HL-60 (cell line): ENCODE results near the gene FAM53B.
A peak's percentile ranks its signal among the peaks of the same experiment; 100 is the strongest.

Experiments used
- DNase-seq, 2 experiments: peaks; one replicate each; pipeline ENCODE4 v3.0.0-alpha.2; 2010 to 2020; ENCODE audit warnings: low read depth in 1 of 2, low spot score in 1 of 2
- H3K27ac ChIP-seq: fragments of 250-450 bp; sonication (Bioruptor Pico); replicated peaks from 2 replicates; pipeline ENCODE4 v1.5.1; 2020; ENCODE audit warnings: mild to moderate bottlenecking, moderate library complexity
- H3K27me3 ChIP-seq: fragments of 250-450 bp; sonication (Bioruptor Pico); 2 replicates; pipeline ENCODE4 v1.5.1; 2021; ENCODE audit warnings: mild to moderate bottlenecking, moderate library complexity; ENCODE audit not compliant: insufficient read depth, poor library complexity, severe bottlenecking
- H3K4me3 ChIP-seq: replicated peaks from 2 replicates; pipeline ENCODE4 v1.5.1; 2011; ENCODE audit warnings: mild to moderate bottlenecking, control low read depth, low read length; ENCODE audit not compliant: insufficient read depth
- GABPA ChIP-seq: IDR thresholded peaks from 2 replicates; pipeline ENCODE4 v1.6.1; 2012; ENCODE audit warnings: low read depth
- POLR2AphosphoS5 ChIP-seq: IDR thresholded peaks from 2 replicates; pipeline ENCODE4 v1.6.1; 2012; ENCODE audit warnings: low read depth
- SPI1 ChIP-seq: IDR thresholded peaks from 2 replicates; pipeline ENCODE4 v1.6.1; 2012; ENCODE audit warnings: low read depth, mild to moderate bottlenecking, borderline replicate concordance
- TF ChIP-seq, protein P1 (sequence below): IDR thresholded peaks from one replicate; pipeline ENCODE4 v1.5.1; 2011; ENCODE audit warnings: low read length, control low read depth, inconsistent platforms; ENCODE audit not compliant: insufficient read depth
- TF ChIP-seq, protein P2 (sequence below): IDR thresholded peaks from 2 replicates; pipeline ENCODE4 v1.6.1; 2012; ENCODE audit warnings: low read depth; ENCODE audit not compliant: insufficient replicate concordance

The FAM53B gene

DNA sequence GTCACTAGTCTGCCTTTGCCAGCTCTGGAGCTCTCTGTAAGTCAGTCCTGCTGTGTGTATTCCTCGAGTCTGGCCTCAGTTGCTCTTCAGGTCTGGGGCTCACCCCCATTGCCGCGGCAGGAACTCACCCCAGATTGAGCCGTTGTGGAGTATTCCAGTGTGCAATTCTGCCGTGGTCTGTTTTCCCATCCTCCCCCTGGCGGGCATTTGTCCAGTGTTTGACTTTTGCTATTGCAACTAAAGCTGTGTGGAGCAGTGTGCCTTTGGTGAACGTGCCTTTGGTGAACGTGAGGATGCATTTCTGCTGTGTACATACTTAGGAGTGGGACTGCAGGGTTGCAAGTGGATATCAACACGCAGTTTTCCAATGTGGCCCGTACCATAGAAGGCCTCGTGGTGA, 134.5 kb downstream of the FAM53B start:
- H3K27ac ChIP-seq: no peak overlapping the region
- no peaks in the 10 kb centered on the region for H3K27me3 ChIP-seq
- TF ChIP-seq, protein P1, sequence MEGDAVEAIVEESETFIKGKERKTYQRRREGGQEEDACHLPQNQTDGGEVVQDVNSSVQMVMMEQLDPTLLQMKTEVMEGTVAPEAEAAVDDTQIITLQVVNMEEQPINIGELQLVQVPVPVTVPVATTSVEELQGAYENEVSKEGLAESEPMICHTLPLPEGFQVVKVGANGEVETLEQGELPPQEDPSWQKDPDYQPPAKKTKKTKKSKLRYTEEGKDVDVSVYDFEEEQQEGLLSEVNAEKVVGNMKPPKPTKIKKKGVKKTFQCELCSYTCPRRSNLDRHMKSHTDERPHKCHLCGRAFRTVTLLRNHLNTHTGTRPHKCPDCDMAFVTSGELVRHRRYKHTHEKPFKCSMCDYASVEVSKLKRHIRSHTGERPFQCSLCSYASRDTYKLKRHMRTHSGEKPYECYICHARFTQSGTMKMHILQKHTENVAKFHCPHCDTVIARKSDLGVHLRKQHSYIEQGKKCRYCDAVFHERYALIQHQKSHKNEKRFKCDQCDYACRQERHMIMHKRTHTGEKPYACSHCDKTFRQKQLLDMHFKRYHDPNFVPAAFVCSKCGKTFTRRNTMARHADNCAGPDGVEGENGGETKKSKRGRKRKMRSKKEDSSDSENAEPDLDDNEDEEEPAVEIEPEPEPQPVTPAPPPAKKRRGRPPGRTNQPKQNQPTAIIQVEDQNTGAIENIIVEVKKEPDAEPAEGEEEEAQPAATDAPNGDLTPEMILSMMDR: no peak
- TF ChIP-seq SPI1 (no peak), POLR2AphosphoS5 (no peak), GABPA (no peak)
- TF ChIP-seq, protein P2, sequence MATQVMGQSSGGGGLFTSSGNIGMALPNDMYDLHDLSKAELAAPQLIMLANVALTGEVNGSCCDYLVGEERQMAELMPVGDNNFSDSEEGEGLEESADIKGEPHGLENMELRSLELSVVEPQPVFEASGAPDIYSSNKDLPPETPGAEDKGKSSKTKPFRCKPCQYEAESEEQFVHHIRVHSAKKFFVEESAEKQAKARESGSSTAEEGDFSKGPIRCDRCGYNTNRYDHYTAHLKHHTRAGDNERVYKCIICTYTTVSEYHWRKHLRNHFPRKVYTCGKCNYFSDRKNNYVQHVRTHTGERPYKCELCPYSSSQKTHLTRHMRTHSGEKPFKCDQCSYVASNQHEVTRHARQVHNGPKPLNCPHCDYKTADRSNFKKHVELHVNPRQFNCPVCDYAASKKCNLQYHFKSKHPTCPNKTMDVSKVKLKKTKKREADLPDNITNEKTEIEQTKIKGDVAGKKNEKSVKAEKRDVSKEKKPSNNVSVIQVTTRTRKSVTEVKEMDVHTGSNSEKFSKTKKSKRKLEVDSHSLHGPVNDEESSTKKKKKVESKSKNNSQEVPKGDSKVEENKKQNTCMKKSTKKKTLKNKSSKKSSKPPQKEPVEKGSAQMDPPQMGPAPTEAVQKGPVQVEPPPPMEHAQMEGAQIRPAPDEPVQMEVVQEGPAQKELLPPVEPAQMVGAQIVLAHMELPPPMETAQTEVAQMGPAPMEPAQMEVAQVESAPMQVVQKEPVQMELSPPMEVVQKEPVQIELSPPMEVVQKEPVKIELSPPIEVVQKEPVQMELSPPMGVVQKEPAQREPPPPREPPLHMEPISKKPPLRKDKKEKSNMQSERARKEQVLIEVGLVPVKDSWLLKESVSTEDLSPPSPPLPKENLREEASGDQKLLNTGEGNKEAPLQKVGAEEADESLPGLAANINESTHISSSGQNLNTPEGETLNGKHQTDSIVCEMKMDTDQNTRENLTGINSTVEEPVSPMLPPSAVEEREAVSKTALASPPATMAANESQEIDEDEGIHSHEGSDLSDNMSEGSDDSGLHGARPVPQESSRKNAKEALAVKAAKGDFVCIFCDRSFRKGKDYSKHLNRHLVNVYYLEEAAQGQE: no peak
- no peak overlapping the region for H3K4me3 ChIP-seq
- no peak for DNase-seq

DNA sequence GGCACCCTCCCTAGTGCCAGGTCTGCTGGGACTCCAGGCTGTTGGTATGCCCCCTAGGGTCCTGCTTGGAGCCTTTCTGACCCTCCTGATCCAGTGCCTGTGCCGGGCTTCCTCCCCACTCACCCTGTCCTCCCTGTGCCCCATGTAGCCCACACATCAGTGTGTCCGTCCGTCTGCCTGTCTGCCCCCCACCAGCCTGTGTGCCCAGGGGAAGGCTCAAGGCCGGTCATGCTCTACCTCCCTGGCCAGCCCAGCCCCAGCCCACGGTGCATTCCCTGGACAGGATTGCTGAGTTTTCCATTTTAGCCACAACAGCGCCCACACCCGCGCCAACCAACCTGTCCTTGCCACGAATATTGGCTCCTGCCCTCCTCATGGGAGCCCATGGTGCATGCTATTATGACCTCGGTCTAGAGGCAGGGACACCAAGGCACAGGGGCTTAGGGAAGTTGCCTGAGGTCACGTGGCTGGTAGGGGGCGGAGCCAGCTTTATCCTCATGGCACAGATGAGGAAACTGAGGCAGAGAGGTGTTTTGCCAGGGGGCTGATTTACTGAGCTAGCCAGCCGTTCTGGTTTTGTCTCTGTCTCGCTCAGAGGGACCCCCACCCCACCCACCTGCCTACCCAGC, 136.0 kb downstream of the FAM53B start:
- no peak overlapping the region for H3K27ac ChIP-seq
- no peak for TF ChIP-seq POLR2AphosphoS5
- no peak for TF ChIP-seq SPI1
- no peak for TF ChIP-seq GABPA
- TF ChIP-seq, protein P1: no peak
- TF ChIP-seq, protein P2: no peak
- H3K4me3 ChIP-seq: no peak overlapping the region
- no peaks in the 10 kb centered on the region for H3K27me3 ChIP-seq
- no peak for DNase-seq

DNA sequence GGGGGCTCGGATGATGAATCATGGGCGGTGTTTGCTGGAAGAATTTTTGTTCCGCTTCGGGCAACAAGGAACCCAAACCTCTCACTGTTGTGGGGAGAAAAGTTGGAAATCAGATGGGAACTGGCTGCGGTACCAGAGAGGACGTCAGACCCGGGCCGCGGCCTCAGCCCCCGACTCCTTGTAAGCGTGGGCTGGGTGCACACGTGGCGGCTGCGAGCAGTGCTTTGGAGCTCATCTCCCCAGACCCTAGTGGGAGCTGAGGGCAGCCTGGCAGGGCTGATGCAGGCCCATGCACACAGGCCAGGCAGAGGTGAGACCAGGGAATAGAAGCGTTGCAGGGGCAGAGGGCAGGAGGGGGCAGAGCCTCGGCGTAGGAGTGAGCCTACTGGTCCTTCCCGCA, 136.5 kb downstream of the FAM53B start:
- Histone ChIP-seq H3K27me3 (no peaks in the 10 kb centered on the region), H3K27ac (no peak overlapping the region), H3K4me3 (no peak overlapping the region)
- TF ChIP-seq POLR2AphosphoS5 (no peak), GABPA (no peak)
- TF ChIP-seq, protein P2: no peak
- DNase-seq: no peak

DNA sequence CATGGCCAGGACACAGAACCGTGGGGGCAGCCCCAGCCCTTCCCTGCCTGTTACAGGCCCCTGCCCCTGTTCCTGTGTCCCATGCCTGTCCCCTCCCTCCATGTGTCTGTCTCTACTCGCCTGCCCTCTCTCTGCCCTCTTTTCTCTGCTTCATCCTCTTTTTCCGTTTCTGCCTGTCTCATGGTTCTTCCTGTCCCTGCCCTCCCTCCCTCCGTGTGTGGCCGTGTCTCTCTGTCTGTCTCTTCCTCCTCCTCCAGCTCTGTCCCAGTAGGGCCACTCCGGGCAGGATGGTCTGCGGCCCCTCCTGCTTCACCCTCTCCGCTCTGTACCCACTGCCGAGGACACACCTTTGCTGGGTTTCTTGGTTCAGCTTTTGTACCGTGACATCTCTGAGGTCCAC, 137.4 kb downstream of the FAM53B start:
- H3K4me3 ChIP-seq: no peak overlapping the region
- no peak for TF ChIP-seq GABPA
- no peak for TF ChIP-seq SPI1
- TF ChIP-seq, protein P1: no peak

More for the DNA sequence above, 137.4 kb downstream of the FAM53B start:
- peak in 1 of 2 experiments; percentile 55 for DNase-seq
- Histone ChIP-seq H3K27ac (peak overlapping the region; percentile 49), H3K27me3 (no peaks in the 10 kb centered on the region)
